NCI-H146 (cell line): Measurements from ENCODE around the gene COL5A1.
"Not testable (repeated sequence)": the region's sequence is repeated elsewhere in the genome, so short reads cannot be mapped to it uniquely, and the experiment has no call there.

ENCODE experiments used
- DNase-seq: peaks from one replicate; lab custom pipeline; 2025; lab: John Stamatoyannopoulos, UW

COL5A1 gene

GRCh38 chr9:134709512-134710270, 68.1 kb downstream of the COL5A1 start:
- no peak for DNase-seq

- DNase-seq, result no peak
Observed at GRCh38 chr9:134710271-134710540, 68.6 kb downstream of the COL5A1 start.

GRCh38 chr9:134710901-134711300, 69.3 kb downstream of the COL5A1 start:
- no peak for DNase-seq

GRCh38 chr9:134712243-134712642, 70.6 kb downstream of the COL5A1 start:
- no peak for DNase-seq

- DNase-seq, result no peak
Observed at GRCh38 chr9:134712926-134713325, 71.3 kb downstream of the COL5A1 start.

- not testable (repeated sequence) for DNase-seq
Observed at GRCh38 chr9:134715536-134715935, 73.9 kb downstream of the COL5A1 start.

GRCh38 chr9:134716067-134716466, 74.5 kb downstream of the COL5A1 start:
- no peak for DNase-seq

GRCh38 chr9:134717056-134717455, 75.5 kb downstream of the COL5A1 start:
- DNase-seq, result no peak

GRCh38 chr9:134717924-134718645, 76.5 kb downstream of the COL5A1 start:
- DNase-seq, result no peak

GRCh38 chr9:134719331-134719730, 77.7 kb downstream of the COL5A1 start:
- DNase-seq, result no peak

GRCh38 chr9:134720136-134720753, 78.6 kb downstream of the COL5A1 start:
- DNase-seq, result no peak

GRCh38 chr9:134720796-134721195, 79.2 kb downstream of the COL5A1 start:
- DNase-seq, result no peak

GRCh38 chr9:134721344-134721743, 79.7 kb downstream of the COL5A1 start:
- no peak for DNase-seq

GRCh38 chr9:134722120-134722701, 80.6 kb downstream of the COL5A1 start:
- no peak for DNase-seq

- DNase-seq, result no peak
Observed at GRCh38 chr9:134723037-134723436, 81.4 kb downstream of the COL5A1 start.

GRCh38 chr9:134723491-134724190, 82.0 kb downstream of the COL5A1 start:
- DNase-seq, result no peak

- no peak for DNase-seq
Observed at GRCh38 chr9:134724202-134724911, 82.8 kb downstream of the COL5A1 start.

GRCh38 chr9:134724912-134725604, 83.5 kb downstream of the COL5A1 start:
- DNase-seq, result no peak

GRCh38 chr9:134725605-134725940, 84.0 kb downstream of the COL5A1 start:
- DNase-seq, result no peak

- DNase-seq, result no peak
Observed at GRCh38 chr9:134726026-134726721, 84.6 kb downstream of the COL5A1 start.

- no peak for DNase-seq
Observed at GRCh38 chr9:134726722-134727034, 85.1 kb downstream of the COL5A1 start.
